ENCODE results near the gene C12orf42.
"Not testable (repeated sequence)": the region's sequence is repeated elsewhere in the genome, so short reads cannot be mapped to it uniquely, and the experiment has no call there.

Gene C12orf42

GRCh38 chr12:103494734-103495468, 867 bp downstream of the C12orf42 start:
- no peak for DNase-seq

GRCh38 chr12:103494051-103494733, 1.6 kb downstream of the C12orf42 start:
- no peak for DNase-seq

GRCh38 chr12:103493199-103493598, 2.6 kb downstream of the C12orf42 start:
- DNase-seq: no peak

- no peak for DNase-seq
Observed at GRCh38 chr12:103482365-103482764, 13.4 kb downstream of the C12orf42 start.

GRCh38 chr12:103475073-103475472, 20.7 kb downstream of the C12orf42 start:
- DNase-seq: no peak

GRCh38 chr12:103470664-103471063, 25.1 kb downstream of the C12orf42 start:
- DNase-seq: no peak

- DNase-seq: no peak
Observed at GRCh38 chr12:103469719-103470118, 26.0 kb downstream of the C12orf42 start.

GRCh38 chr12:103468837-103469236, 26.9 kb downstream of the C12orf42 start:
- DNase-seq: no peak

GRCh38 chr12:103462675-103463074, 33.1 kb downstream of the C12orf42 start:
- DNase-seq: no peak

GRCh38 chr12:103457471-103457870, 38.3 kb downstream of the C12orf42 start:
- no peak for DNase-seq

- DNase-seq: no peak
Observed at GRCh38 chr12:103456006-103456405, 39.8 kb downstream of the C12orf42 start.

GRCh38 chr12:103455020-103455763, 40.6 kb downstream of the C12orf42 start:
- no peak for DNase-seq

- no peak for DNase-seq
Observed at GRCh38 chr12:103444983-103445382, 50.8 kb downstream of the C12orf42 start.

GRCh38 chr12:103442822-103443221, 52.9 kb downstream of the C12orf42 start:
- DNase-seq: no peak

- DNase-seq: no peak
Observed at GRCh38 chr12:103442182-103442555, 53.6 kb downstream of the C12orf42 start.

- DNase-seq: peak; percentile 4
Observed at GRCh38 chr12:103441437-103442181, 54.2 kb downstream of the C12orf42 start.

- not testable (repeated sequence) for DNase-seq
Observed at GRCh38 chr12:103434165-103435105, 61.3 kb downstream of the C12orf42 start.

- DNase-seq: no peak
Observed at GRCh38 chr12:103431950-103432349, 63.8 kb downstream of the C12orf42 start.

GRCh38 chr12:103431387-103431786, 64.4 kb downstream of the C12orf42 start:
- no peak for DNase-seq

GRCh38 chr12:103425674-103426073, 70.1 kb downstream of the C12orf42 start:
- DNase-seq: not testable (repeated sequence)

- not testable (repeated sequence) for DNase-seq
Observed at GRCh38 chr12:103424849-103425586, 70.8 kb downstream of the C12orf42 start.

Data from activated gamma-delta T cell treated with Interleukin-2 at 50 U/mL for 16 hours (primary cell).